Breast epithelium (tissue), 4 donors: ENCODE data around the gene DMD. TPM values are rescaled to one million over a fixed set of nuclear protein-coding genes. Genes with fewer than 3 reads are reported as not detected.
A peak's percentile ranks its signal among the peaks of the same experiment; 100 is the strongest.
"Not testable (repeated sequence)": the region's sequence is repeated elsewhere in the genome, so short reads cannot be mapped to it uniquely, and the experiment has no call there.

Source experiments
- DNase-seq, 2 donors: peaks; one replicate each; pipeline ENCODE4 v3.0.0-alpha.2; 2019; ENCODE audit warnings: low spot score in 2 of 2
- H3K27ac ChIP-seq, 2 donors: fragments of 200-600 bp; sonication (generic) in 1 of 2; one replicate each; pipeline ENCODE4 v1.5.1; 2016 to 2019; ENCODE audit warnings: mild to moderate bottlenecking in 1 of 2
- H3K27me3 ChIP-seq, 2 donors: fragments of 200-600 bp; sonication (generic) in 1 of 2; one replicate each; pipeline versions ENCODE4 v1.5.1 to v1.6.0; 2017 to 2019; ENCODE audit warnings: control low read depth in 1 of 2, mild to moderate bottlenecking in 1 of 2
- H3K36me3 ChIP-seq: fragments of 200-600 bp; one replicate; pipeline ENCODE4 v1.5.1; 2019
- H3K4me1 ChIP-seq, 2 donors: fragments of 200-600 bp; sonication (generic); one replicate each; pipeline ENCODE4 v1.5.1; 2016 to 2019; ENCODE audit warnings: control low read depth in 1 of 2
- H3K4me3 ChIP-seq, 3 donors: fragments of 200-600 bp; sonication (generic); 1 replicate in 2 of 3; 2 replicates in 1 of 3; pipeline ENCODE4 v1.5.1; 2016 to 2019; ENCODE audit warnings: mild to moderate bottlenecking in 3 of 3, moderate library complexity in 2 of 3
- H3K9me3 ChIP-seq, 2 donors: fragments of 200-600 bp; sonication (generic) in 1 of 2; one replicate each; pipeline ENCODE4 v1.5.1; 2016 to 2019; ENCODE audit warnings: control low read depth in 1 of 2
- CTCF ChIP-seq, 3 donors: fragments of 450-650 bp; IDR thresholded peaks; one replicate each; pipeline ENCODE4 v1.5.1; 2016 to 2017; ENCODE audit warnings: antibody characterized with exemption in 3 of 3, mild to moderate bottlenecking in 3 of 3, moderate library complexity in 3 of 3
- POLR2A ChIP-seq: fragments of 450-650 bp; IDR thresholded peaks from one replicate; pipeline ENCODE4 v1.6.1; 2016; ENCODE audit warnings: antibody characterized with exemption, mild to moderate bottlenecking, moderate library complexity
- POLR2AphosphoS5 ChIP-seq, 3 donors: sonication (generic); formaldehyde crosslinking; IDR thresholded peaks; one replicate each; pipeline ENCODE4 v1.6.1; 2017; ENCODE audit warnings: antibody characterized with exemption in 3 of 3
- intact Hi-C: fragments of 100-400 bp; cut with DNase I; formaldehyde crosslinking; loops from one replicate; pipeline ENCODE4 v1.15.1; 2023; ENCODE audit warnings: low total_unique reads
- total RNA-seq, 3 donors: library from RNA; depleted of rRNA; stranded (reverse); fragments of >200 nt; gene quantifications; one replicate each; pipeline ENCODE4 v1.1.0, GENCODE V29; 2016

The DMD gene
- total RNA-seq, 3 donors from 2014 or later: 57.0 to 135 (median 65.2) TPM

- no peak for TF ChIP-seq CTCF (IDR thresholded peaks at IDR 0.05)
- Histone ChIP-seq H3K27me3 (no peaks in the 10 kb centered on the region), H3K4me1 (no peaks in the 10 kb centered on the region), H3K27ac (no peak overlapping the region), H3K9me3 (no peaks in the 10 kb centered on the region), H3K4me3 (no peak overlapping the region), H3K36me3 (no peaks in the 10 kb centered on the region)
- DNase-seq: no peak
- intact Hi-C loops: no loop called here
These were observed 1826.9 kb downstream of the DMD start for GRCh38 chrX:31384471-31384870.

GRCh38 chrX:31383991-31384390 is 1827.4 kb downstream of the DMD start:
- TF ChIP-seq POLR2AphosphoS5 (IDR thresholded peaks at IDR 0.05) (no peak), POLR2A (no peak), CTCF (IDR thresholded peaks at IDR 0.05) (no peak)
- intact Hi-C loops: no loop called here
- H3K9me3 ChIP-seq: no peaks in the 10 kb centered on the region
- DNase-seq: no peak
- H3K4me1 ChIP-seq: no peaks in the 10 kb centered on the region
- H3K27me3 ChIP-seq: no peaks in the 10 kb centered on the region
- no peaks in the 10 kb centered on the region for H3K36me3 ChIP-seq
- no peak overlapping the region for H3K4me3 ChIP-seq
- H3K27ac ChIP-seq: no peak overlapping the region

- DNase-seq, H3K27me3 ChIP-seq, H3K27ac ChIP-seq, H3K4me3 ChIP-seq, H3K9me3 ChIP-seq, H3K4me1 ChIP-seq, H3K36me3 ChIP-seq, intact Hi-C loops: not testable (repeated sequence)
These were observed 1832.4 kb downstream of the DMD start for GRCh38 chrX:31378973-31379372.

GRCh38 chrX:31377821-31378220 is 1833.5 kb downstream of the DMD start:
- H3K36me3 ChIP-seq, intact Hi-C loops, H3K27me3 ChIP-seq, H3K9me3 ChIP-seq, H3K27ac ChIP-seq, H3K4me3 ChIP-seq, DNase-seq, H3K4me1 ChIP-seq: not testable (repeated sequence)

- Histone ChIP-seq H3K4me1 (no peaks in the 10 kb centered on the region), H3K36me3 (no peaks in the 10 kb centered on the region), H3K4me3 (no peak overlapping the region), H3K27me3 (no peaks in the 10 kb centered on the region), H3K27ac (no peak overlapping the region), H3K9me3 (no peaks in the 10 kb centered on the region)
- intact Hi-C loops: no loop called here
- TF ChIP-seq POLR2AphosphoS5 (IDR thresholded peaks at IDR 0.05) (no peak), CTCF (IDR thresholded peaks at IDR 0.05) (no peak), POLR2A (no peak)
- peak in 1 of 2 donors; percentile 22 for DNase-seq
These were observed 1834.8 kb downstream of the DMD start for GRCh38 chrX:31376408-31377022.

DNA sequence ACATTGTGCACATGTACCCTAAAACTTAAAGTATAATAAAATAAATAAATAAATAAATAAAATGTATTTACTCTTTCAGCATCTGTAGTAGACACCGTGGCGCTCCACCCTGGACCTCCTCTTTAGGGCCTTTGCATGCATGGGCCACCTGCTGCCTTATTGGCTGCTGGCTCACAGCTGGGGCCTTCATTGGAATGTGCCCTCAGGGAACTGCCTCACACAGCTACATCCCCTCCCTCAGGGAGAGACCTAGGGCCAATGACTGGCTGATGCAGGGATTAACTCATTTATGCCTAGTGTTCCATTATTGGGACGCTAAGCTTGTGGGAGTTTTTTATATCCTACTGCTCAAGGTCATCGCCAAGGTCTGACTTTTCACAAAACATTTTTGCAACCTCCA is 1836.6 kb downstream of the DMD start:
- Histone ChIP-seq H3K9me3 (peaks cover 0 to 5% of the 10 kb centered on the region in 2 donors), H3K36me3 (no peaks in the 10 kb centered on the region), H3K4me1 (no peaks in the 10 kb centered on the region), H3K27ac (no peak overlapping the region), H3K27me3 (no peaks in the 10 kb centered on the region), H3K4me3 (no peak overlapping the region)
- intact Hi-C loops: no loop called here
- no peak for DNase-seq
- TF ChIP-seq POLR2AphosphoS5 (IDR thresholded peaks at IDR 0.05): no peak
- TF ChIP-seq CTCF (IDR thresholded peaks at IDR 0.05): no peak
- no peak for TF ChIP-seq POLR2A
